H9 (cell line): ENCODE measurements around the gene CEP85L. TPM values are rescaled to one million over a fixed set of nuclear protein-coding genes. Genes with fewer than 3 reads are reported as not detected.

ENCODE experiments used
- DNase-seq: peaks from one replicate; pipeline ENCODE4 v3.0.0-alpha.2; 2017
- H2AFZ ChIP-seq: one replicate; pipeline ENCODE4 v1.6.1; 2013; ENCODE audit warnings: mild to moderate bottlenecking, low read length, control low read depth, moderate library complexity
- H2AK5ac ChIP-seq: 2 replicates; pipeline ENCODE4 v1.6.1; 2013; ENCODE audit warnings: low read length, control low read depth, mixed read lengths; ENCODE audit not compliant: insufficient read length
- H2BK120ac ChIP-seq: one replicate; pipeline ENCODE4 v1.6.1; 2013; ENCODE audit warnings: low read depth, mild to moderate bottlenecking, low read length, control low read depth, inconsistent platforms; ENCODE audit not compliant: poor library complexity, severe bottlenecking
- H2BK12ac ChIP-seq: 2 replicates; pipeline ENCODE4 v1.6.1; 2013; ENCODE audit warnings: low read length, control low read depth, mixed read lengths, low read depth; ENCODE audit not compliant: insufficient read length
- H2BK15ac ChIP-seq: 2 replicates; pipeline ENCODE4 v1.6.1; 2013; ENCODE audit warnings: low read depth, low read length, control low read depth
- H2BK20ac ChIP-seq: one replicate; pipeline ENCODE4 v1.6.1; 2013; ENCODE audit warnings: low read depth, mild to moderate bottlenecking, low read length, control low read depth, inconsistent platforms; ENCODE audit not compliant: poor library complexity, severe bottlenecking
- H2BK5ac ChIP-seq: 2 replicates; pipeline ENCODE4 v1.6.1; 2013; ENCODE audit warnings: low read length, control low read depth, mixed read lengths; ENCODE audit not compliant: insufficient read length
- H3K14ac ChIP-seq: 2 replicates; pipeline ENCODE4 v1.6.1; 2013; ENCODE audit warnings: low read length, control low read depth; ENCODE audit not compliant: insufficient read depth
- H3K18ac ChIP-seq: 2 replicates; pipeline ENCODE4 v1.6.1; 2013; ENCODE audit warnings: low read depth, mild to moderate bottlenecking, mixed read lengths, low read length, control low read depth; ENCODE audit not compliant: insufficient read length
- H3K23ac ChIP-seq: 2 replicates; pipeline ENCODE4 v1.6.1; 2013; ENCODE audit warnings: low read length, control low read depth, mixed read lengths, low read depth; ENCODE audit not compliant: insufficient read length
- H3K23me2 ChIP-seq: 2 replicates; pipeline ENCODE4 v1.6.1; 2013; ENCODE audit warnings: low read depth, mild to moderate bottlenecking, mixed read lengths, low read length, control low read depth; ENCODE audit not compliant: insufficient read length, poor library complexity, severe bottlenecking
- H3K27ac ChIP-seq: 2 replicates; pipeline ENCODE4 v1.5.1; 2013; ENCODE audit warnings: low read length, control low read depth, mixed read lengths, low read depth; ENCODE audit not compliant: insufficient read length
- H3K27me3 ChIP-seq: 2 replicates; pipeline ENCODE4 v1.6.1; 2013; ENCODE audit warnings: low read length, control low read depth, inconsistent platforms; ENCODE audit not compliant: insufficient read depth
- H3K4ac ChIP-seq: 2 replicates; pipeline ENCODE4 v1.6.1; 2013; ENCODE audit warnings: low read depth, mild to moderate bottlenecking, control low read depth, inconsistent platforms, low read length, moderate library complexity
- H3K4me1 ChIP-seq: 2 replicates; pipeline ENCODE4 v1.6.1; 2013; ENCODE audit warnings: low read length, control low read depth, inconsistent platforms; ENCODE audit not compliant: insufficient read depth
- H3K4me2 ChIP-seq: 2 replicates; pipeline ENCODE4 v1.6.1; 2013; ENCODE audit warnings: low read length, control low read depth, mixed read lengths; ENCODE audit not compliant: insufficient read length, insufficient read depth
- H3K56ac ChIP-seq: 2 replicates; pipeline ENCODE4 v1.6.1; 2013; ENCODE audit warnings: low read depth, mild to moderate bottlenecking, mixed read lengths, low read length, control low read depth; ENCODE audit not compliant: insufficient read length
- H3K79me1 ChIP-seq: 2 replicates; pipeline ENCODE4 v1.6.1; 2013; ENCODE audit warnings: low read depth, mild to moderate bottlenecking, moderate library complexity, low read length, control low read depth, inconsistent platforms; ENCODE audit not compliant: insufficient read depth, poor library complexity, severe bottlenecking
- H3K79me2 ChIP-seq: 2 replicates; pipeline ENCODE4 v1.6.1; 2013; ENCODE audit warnings: low read length, control low read depth, inconsistent platforms; ENCODE audit not compliant: insufficient read depth
- H3K9ac ChIP-seq: 2 replicates; pipeline ENCODE4 v1.6.1; 2013; ENCODE audit warnings: low read length, control low read depth, mixed read lengths; ENCODE audit not compliant: insufficient read length; ENCODE audit errors: extremely low read depth
- H3K9me3 ChIP-seq: one replicate; pipeline ENCODE4 v1.6.1; 2013; ENCODE audit warnings: low read depth, low read length, inconsistent platforms; ENCODE audit not compliant: control insufficient read depth
- H3T11ph ChIP-seq: one replicate; pipeline ENCODE4 v1.6.1; 2013; ENCODE audit warnings: mild to moderate bottlenecking, low read length, control low read depth, inconsistent platforms
- H4K20me1 ChIP-seq: one replicate; pipeline ENCODE4 v1.6.1; 2013; ENCODE audit not compliant: control insufficient read depth, insufficient read length, insufficient read depth
- H4K5ac ChIP-seq: 2 replicates; pipeline ENCODE4 v1.6.1; 2013; ENCODE audit warnings: low read depth, mild to moderate bottlenecking, mixed read lengths, low read length, control low read depth; ENCODE audit not compliant: insufficient read length
- H4K8ac ChIP-seq: replicated peaks from 2 replicates; pipeline ENCODE4 v1.6.1; 2013; ENCODE audit warnings: low read length, control low read depth, mixed read lengths, low read depth; ENCODE audit not compliant: insufficient read length
- H4K91ac ChIP-seq: 2 replicates; pipeline ENCODE4 v1.6.1; 2013; ENCODE audit warnings: low read depth, mild to moderate bottlenecking, moderate library complexity, mixed read lengths, low read length, control low read depth; ENCODE audit not compliant: insufficient read length
- H3K27ac Mint-ChIP-seq, 3 experiments: 2 replicates in 2 of 3; 3 replicates in 1 of 3; pipeline ENCODE4 v1.8.0; 2020 to 2021; ENCODE audit warnings: mixed read lengths in 3 of 3, mild to moderate bottlenecking in 1 of 3, moderate library complexity in 1 of 3
- H3K27me3 Mint-ChIP-seq: 2 replicates; pipeline ENCODE4 v1.8.0; 2021; ENCODE audit warnings: low read depth, mild to moderate bottlenecking, moderate library complexity, mixed read lengths
- H3K36me3 Mint-ChIP-seq, 3 experiments: 2 replicates in 2 of 3; 3 replicates in 1 of 3; pipeline ENCODE4 v1.8.0; 2020 to 2021; ENCODE audit warnings: low read depth in 3 of 3, mixed read lengths in 3 of 3; ENCODE audit not compliant: insufficient read depth in 1 of 3
- H3K4me1 Mint-ChIP-seq, 2 experiments: 2 replicates each; pipeline ENCODE4 v1.8.0; 2020; ENCODE audit warnings: mixed read lengths in 2 of 2
- H3K4me3 Mint-ChIP-seq, 2 experiments: 2 replicates in 1 of 2; 3 replicates in 1 of 2; pipeline ENCODE4 v1.8.0; 2020 to 2021; ENCODE audit warnings: mild to moderate bottlenecking in 2 of 2, mixed read lengths in 2 of 2, moderate library complexity in 1 of 2
- H3K9me3 Mint-ChIP-seq, 2 experiments: 2 replicates in 1 of 2; 3 replicates in 1 of 2; pipeline ENCODE4 v1.8.0; 2020; ENCODE audit warnings: mild to moderate bottlenecking in 2 of 2, mixed read lengths in 2 of 2, moderate library complexity in 1 of 2
- WGBS: extraction: QIAGEN DNeasy Blood & Tissue Kit; methylation state at CpG from one replicate; pipeline ENCODE4 v1.1.7; 2013; ENCODE audit warnings: missing lambda C conversion rate, low lambda C conversion rate, mixed read lengths; ENCODE audit not compliant: insufficient read length; ENCODE audit errors: extremely low coverage; 5-methylcytosine and 5-hydroxymethylcytosine counted together
- total RNA-seq: library from RNA; stranded (reverse); gene quantifications from 2 replicates; pipeline ENCODE4 v1.2.1, GENCODE V29; 2021
- TF ChIP-seq, protein P1 (sequence below): fragments of 200-600 bp; sonication (generic); conservative IDR thresholded peaks from 3 replicates; pipeline ENCODE4 v1.8.0; 2021; ENCODE audit warnings: antibody characterized with exemption, mild to moderate bottlenecking

The CEP85L gene
- total RNA-seq, 1 experiment from 2014 or later, result 3.8 TPM

DNA sequence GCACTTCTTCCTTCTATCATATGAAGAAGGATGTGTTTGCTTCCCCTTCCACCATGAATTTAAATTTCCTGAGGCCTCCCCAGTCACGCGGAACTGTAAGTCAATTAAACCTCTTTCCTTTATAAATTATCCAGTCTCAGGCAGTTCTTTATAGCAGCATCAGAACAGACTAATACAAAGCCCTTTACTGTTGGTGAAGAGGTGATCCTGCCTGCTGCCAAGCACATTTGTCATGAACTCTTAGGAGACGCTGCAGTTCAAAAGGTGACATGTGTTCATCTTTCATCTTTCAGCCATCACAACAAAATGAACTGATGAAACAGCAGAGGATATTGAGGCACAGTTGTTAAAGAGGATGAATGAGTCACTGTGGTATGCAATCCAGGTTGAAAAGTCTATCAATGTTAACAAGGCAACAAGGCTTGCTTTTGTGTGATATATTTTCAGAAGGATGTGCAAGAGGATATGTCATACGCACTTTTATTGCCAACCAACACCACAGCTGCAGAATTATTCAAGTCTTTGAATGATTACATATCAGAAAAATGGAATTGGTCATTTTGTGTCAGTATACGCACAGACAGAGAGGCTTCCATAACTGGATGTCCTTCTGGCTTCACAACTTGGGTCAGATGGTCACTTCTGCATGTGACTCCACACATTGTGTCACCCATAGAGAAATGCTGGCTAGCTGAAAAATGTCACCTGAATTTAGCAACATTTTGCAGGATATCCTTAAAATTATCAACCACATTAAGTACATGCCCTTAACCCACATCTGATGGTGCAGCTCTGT is 155.7 kb downstream of the CEP85L start:
- Mint-ChIP-seq H3K4me1 (no peaks in the 10 kb centered on the region; a peak in 1 of 4 replicates), H3K9me3 (peaks cover 6 to 7% of the 10 kb centered on the region in 2 experiments; a peak in 4 of 5 replicates), H3K27ac (no peak overlapping the region), H3K4me3 (no peak overlapping the region), H3K36me3 (peaks cover 5 to 9% (median 5%) of the 10 kb centered on the region in 3 experiments), H3K27me3 (no peaks in the 10 kb centered on the region)
- H3K23me2 ChIP-seq, result no peaks in the 10 kb centered on the region
- H3K79me1 ChIP-seq, result no peaks in the 10 kb centered on the region
- H3K9me3 ChIP-seq, result no peaks in the 10 kb centered on the region
- no peak overlapping the region for H4K5ac ChIP-seq
- TF ChIP-seq, protein P1, sequence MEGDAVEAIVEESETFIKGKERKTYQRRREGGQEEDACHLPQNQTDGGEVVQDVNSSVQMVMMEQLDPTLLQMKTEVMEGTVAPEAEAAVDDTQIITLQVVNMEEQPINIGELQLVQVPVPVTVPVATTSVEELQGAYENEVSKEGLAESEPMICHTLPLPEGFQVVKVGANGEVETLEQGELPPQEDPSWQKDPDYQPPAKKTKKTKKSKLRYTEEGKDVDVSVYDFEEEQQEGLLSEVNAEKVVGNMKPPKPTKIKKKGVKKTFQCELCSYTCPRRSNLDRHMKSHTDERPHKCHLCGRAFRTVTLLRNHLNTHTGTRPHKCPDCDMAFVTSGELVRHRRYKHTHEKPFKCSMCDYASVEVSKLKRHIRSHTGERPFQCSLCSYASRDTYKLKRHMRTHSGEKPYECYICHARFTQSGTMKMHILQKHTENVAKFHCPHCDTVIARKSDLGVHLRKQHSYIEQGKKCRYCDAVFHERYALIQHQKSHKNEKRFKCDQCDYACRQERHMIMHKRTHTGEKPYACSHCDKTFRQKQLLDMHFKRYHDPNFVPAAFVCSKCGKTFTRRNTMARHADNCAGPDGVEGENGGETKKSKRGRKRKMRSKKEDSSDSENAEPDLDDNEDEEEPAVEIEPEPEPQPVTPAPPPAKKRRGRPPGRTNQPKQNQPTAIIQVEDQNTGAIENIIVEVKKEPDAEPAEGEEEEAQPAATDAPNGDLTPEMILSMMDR, result no peak
- H4K91ac ChIP-seq, result no peak overlapping the region
- no peak overlapping the region for H3T11ph ChIP-seq
- no peak overlapping the region for H3K23ac ChIP-seq
- DNase-seq, result no peak
- H2BK5ac ChIP-seq, result no peak overlapping the region
- no peak overlapping the region for H2AK5ac ChIP-seq
- no peak overlapping the region for H3K27ac ChIP-seq
- H3K79me2 ChIP-seq, result no peaks in the 10 kb centered on the region
- no peaks in the 10 kb centered on the region for H4K20me1 ChIP-seq
- H3K9ac ChIP-seq, result no peak overlapping the region
- H3K18ac ChIP-seq, result no peak overlapping the region
- H3K56ac ChIP-seq, result no peak overlapping the region
- no peak overlapping the region for H4K8ac ChIP-seq
- no peak overlapping the region for H2BK20ac ChIP-seq
- H3K14ac ChIP-seq, result no peak overlapping the region
- H3K4me2 ChIP-seq, result no peak overlapping the region
- H2BK120ac ChIP-seq, result no peak overlapping the region
- no peaks in the 10 kb centered on the region for H3K27me3 ChIP-seq
- no peak overlapping the region for H2AFZ ChIP-seq
- no peaks in the 10 kb centered on the region for H3K4me1 ChIP-seq
- no peak overlapping the region for H3K4ac ChIP-seq
- H2BK12ac ChIP-seq, result no peak overlapping the region
- no CpG with 5 or more reads among the region's 5 CpGs for WGBS
- no peak overlapping the region for H2BK15ac ChIP-seq
